Neural crest cell (in vitro differentiated cells): Measurements from ENCODE around the gene TRABD. TPM values are rescaled to one million over a fixed set of nuclear protein-coding genes. Genes with fewer than 3 reads are reported as not detected.

Experiments used
- DNase-seq: peaks from one replicate; pipeline ENCODE4 v3.0.0; 2021; ENCODE audit warnings: low read depth, mixed read lengths, low spot score
- H3K27ac Mint-ChIP-seq: one replicate; pipeline ENCODE4 v1.8.0; 2021; ENCODE audit warnings: mild to moderate bottlenecking, mixed read lengths; ENCODE audit not compliant: unreplicated experiment
- H3K27me3 Mint-ChIP-seq: 2 replicates; pipeline ENCODE4 v1.8.0; 2021; ENCODE audit warnings: low read depth, mild to moderate bottlenecking, mixed read lengths
- H3K36me3 Mint-ChIP-seq: 2 replicates; pipeline ENCODE4 v1.8.0; 2021; ENCODE audit warnings: low read depth, mild to moderate bottlenecking, mixed read lengths
- H3K4me1 Mint-ChIP-seq: 2 replicates; pipeline ENCODE4 v1.8.0; 2021; ENCODE audit warnings: mixed read lengths
- H3K4me3 Mint-ChIP-seq: one replicate; pipeline ENCODE4 v1.8.0; 2021; ENCODE audit warnings: mild to moderate bottlenecking, mixed read lengths
- H3K9me3 Mint-ChIP-seq: 2 replicates; pipeline ENCODE4 v1.8.0; 2021; ENCODE audit warnings: mixed read lengths
- CTCF ChIP-seq: fragments of 200-600 bp; sonication (generic); conservative IDR thresholded peaks from 2 replicates; pipeline ENCODE4 v1.5.0; 2021; ENCODE audit warnings: antibody characterized with exemption, mild to moderate bottlenecking
- total RNA-seq: library from RNA; stranded (reverse); gene quantifications from 2 replicates; pipeline ENCODE4 v1.2.1, GENCODE V29; 2021

The TRABD gene
- total RNA-seq, 1 donor from 2014 or later = 45.7 TPM

DNA sequence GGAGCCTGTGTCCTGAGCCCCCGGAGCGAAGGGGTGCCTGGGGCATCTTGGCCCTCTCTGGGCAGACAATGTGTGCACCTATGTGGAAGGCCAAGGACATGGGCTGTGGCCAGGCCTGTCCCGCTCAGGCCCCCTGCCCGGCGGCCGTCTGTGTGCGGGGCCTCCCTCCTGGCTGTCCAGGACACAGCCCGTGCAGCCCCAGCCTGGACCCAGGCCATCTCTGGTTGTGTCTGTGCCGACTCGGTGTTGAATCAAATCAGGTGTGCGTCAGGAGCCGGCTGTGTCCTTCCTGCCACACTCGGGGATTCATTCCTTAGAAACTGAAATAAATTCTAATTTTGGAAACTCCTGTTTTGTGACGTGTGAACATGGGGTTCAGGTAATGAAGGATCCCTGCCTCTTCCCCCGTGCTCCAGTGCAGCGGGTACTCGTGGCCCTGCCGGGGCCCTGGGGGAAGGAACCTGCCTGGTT is 13.6 kb downstream of the TRABD start:
- Mint-ChIP-seq H3K4me1 (peaks cover 10% of the 10 kb centered on the region), H3K36me3 (peaks cover 13% of the 10 kb centered on the region), H3K27ac (no peak overlapping the region), H3K9me3 (no peaks in the 10 kb centered on the region), H3K27me3 (no peaks in the 10 kb centered on the region), H3K4me3 (peak overlapping the region; percentile 78)
- no peak for DNase-seq
- TF ChIP-seq CTCF = no peak

- Mint-ChIP-seq H3K27me3 (no peaks in the 10 kb centered on the region), H3K27ac (no peak overlapping the region), H3K36me3 (peaks cover 13% of the 10 kb centered on the region), H3K9me3 (no peaks in the 10 kb centered on the region), H3K4me3 (peak overlapping the region; percentile 78), H3K4me1 (peaks cover 13% of the 10 kb centered on the region)
- no peak for DNase-seq
- no peak for TF ChIP-seq CTCF
Observed at GRCh38 chr22:50199829-50200460, 14.2 kb downstream of the TRABD start.

DNA sequence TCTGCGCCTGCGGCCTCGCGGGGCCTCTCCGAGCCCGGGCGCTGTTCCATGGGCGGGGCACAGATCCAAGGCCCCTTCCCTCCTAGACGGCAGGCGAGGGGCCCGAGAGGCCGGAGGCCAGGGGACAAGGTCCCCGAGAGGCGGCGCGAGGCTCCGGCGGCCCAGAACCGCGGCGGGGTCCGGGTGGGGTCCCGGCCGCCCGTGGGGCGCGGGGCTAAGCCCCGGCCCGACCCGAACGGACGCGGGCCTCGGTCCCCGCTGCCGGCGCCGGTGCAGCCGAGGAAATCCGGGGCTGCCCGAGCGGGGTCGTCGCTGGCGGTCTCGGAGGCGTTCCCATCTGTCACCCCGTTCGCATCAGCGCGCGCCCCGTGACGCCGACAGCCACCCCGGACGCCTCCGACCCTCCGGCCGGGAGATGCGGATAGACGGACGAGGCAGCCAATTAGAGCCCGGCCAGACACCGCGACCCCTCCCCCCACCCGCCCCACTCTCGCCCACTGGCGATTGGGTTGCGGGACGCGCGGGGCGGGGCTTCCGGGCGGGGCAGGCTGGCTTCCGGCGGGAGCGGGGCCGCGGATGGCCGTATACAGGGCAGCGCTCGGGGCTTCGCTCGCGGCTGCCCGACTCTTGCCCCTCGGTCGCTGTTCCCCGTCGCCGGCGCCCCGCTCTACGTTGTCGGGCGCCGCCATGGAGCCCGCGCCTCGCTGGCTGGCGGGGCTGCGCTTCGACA is 14.9 kb downstream of the TRABD start, which contains the start of gene SELENOO:
SELENOO (plus strand) TSS at position 551 of the 730 bp plus-strand sequence; CDS start at position 577, 26 bp downstream.
- H3K4me1 Mint-ChIP-seq = peaks cover 17% of the 10 kb centered on the region
- no peak within 1 kb of the TSS for H3K27ac Mint-ChIP-seq
- TF ChIP-seq CTCF = no peak
- H3K36me3 Mint-ChIP-seq = peaks cover 13% of the 10 kb centered on the region
- H3K9me3 Mint-ChIP-seq = no peaks in the 10 kb centered on the region
- H3K4me3 Mint-ChIP-seq = peak within 1 kb of the TSS; percentile 93
- peak; percentile 85 for DNase-seq
- H3K27me3 Mint-ChIP-seq = no peaks in the 10 kb centered on the region

- Mint-ChIP-seq H3K36me3 (peaks cover 13% of the 10 kb centered on the region), H3K9me3 (no peaks in the 10 kb centered on the region), H3K27me3 (no peaks in the 10 kb centered on the region), H3K4me1 (peaks cover 19% of the 10 kb centered on the region), H3K27ac (no peak overlapping the region), H3K4me3 (peak overlapping the region; percentile 93)
- no peak for DNase-seq
- TF ChIP-seq CTCF = no peak
Observed at GRCh38 chr22:50201191-50202129, 15.7 kb downstream of the TRABD start.

DNA sequence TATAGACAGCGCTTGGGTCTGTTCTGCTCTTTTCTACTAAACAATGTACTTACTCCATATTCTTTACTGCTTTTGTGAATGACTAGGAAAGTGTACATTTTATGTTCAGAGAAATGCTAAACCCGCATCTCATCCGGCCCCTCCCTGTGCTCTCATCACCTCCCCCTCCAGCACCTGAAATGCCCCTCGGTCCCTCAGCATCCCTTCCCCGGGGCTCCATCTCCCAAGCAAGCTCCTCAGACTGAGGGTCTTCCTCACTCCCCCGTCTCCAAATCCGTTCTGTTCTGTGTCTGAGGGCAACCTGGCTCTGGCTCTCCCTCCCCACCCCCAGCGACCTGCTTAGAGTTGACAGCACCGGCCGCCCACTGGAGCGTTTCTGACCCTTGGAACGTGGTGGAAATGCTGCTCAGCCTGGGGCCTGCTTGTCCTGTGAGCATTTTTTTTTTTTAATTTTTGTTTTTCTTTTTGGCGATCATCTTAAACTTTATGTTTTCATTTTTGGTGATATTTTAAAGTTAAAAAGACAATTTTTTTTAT is 16.5 kb downstream of the TRABD start:
- Mint-ChIP-seq H3K27ac (peak overlapping the region; percentile 35), H3K27me3 (no peaks in the 10 kb centered on the region), H3K4me3 (peak overlapping the region; percentile 93), H3K4me1 (peaks cover 21% of the 10 kb centered on the region), H3K9me3 (no peaks in the 10 kb centered on the region), H3K36me3 (peaks cover 13% of the 10 kb centered on the region)
- DNase-seq = no peak
- no peak for TF ChIP-seq CTCF
